ENCODE results near the gene FBXO3.

DNA sequence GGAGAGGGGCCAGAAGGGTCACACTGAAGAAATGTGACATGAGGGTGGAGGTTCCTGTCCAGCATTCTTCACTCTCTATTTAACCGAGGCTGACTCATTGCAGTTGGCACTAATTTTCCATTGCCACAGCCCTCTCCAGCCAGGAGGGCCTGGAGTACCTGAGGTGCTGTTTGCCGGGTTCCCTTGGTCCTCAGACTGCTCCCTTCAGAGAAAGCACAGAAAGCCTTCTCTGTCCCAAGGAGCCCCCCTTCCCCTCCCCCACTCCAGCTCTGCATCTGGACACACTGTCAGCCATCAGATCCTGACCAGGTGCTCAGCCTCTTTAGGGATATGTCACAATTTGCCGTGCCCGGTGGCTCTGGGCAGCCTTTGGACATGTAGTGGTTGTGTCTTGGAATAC is 70.5 kb downstream of the FBXO3 start:
- no peak for TF ChIP-seq EZH2phosphoT487 (IDR thresholded peaks at IDR 0.05; ENCODE audit: insufficient read depth, low read depth)
- TF ChIP-seq EZH2 (IDR thresholded peaks at IDR 0.05; ENCODE audit: insufficient read depth, poor library complexity, severe bottlenecking): no peak
